Ureter (tissue), 1 donor: ENCODE data around the gene ERFE. TPM values are rescaled to one million over a fixed set of nuclear protein-coding genes. Genes with fewer than 3 reads are reported as not detected.

ENCODE experiments used
- DNase-seq: peaks from one replicate; pipeline ENCODE4 v3.0.0-alpha.2; 2020; ENCODE audit warnings: low spot score
- total RNA-seq: library from RNA; stranded (reverse); gene quantifications from one replicate; pipeline ENCODE4 v1.2.4, GENCODE V29; 2023
- donor health status: DM: yes; HTN: yes; CAD: no.

ERFE gene
- total RNA-seq, 1 donor from 2014 or later, result 1.8 TPM

DNA sequence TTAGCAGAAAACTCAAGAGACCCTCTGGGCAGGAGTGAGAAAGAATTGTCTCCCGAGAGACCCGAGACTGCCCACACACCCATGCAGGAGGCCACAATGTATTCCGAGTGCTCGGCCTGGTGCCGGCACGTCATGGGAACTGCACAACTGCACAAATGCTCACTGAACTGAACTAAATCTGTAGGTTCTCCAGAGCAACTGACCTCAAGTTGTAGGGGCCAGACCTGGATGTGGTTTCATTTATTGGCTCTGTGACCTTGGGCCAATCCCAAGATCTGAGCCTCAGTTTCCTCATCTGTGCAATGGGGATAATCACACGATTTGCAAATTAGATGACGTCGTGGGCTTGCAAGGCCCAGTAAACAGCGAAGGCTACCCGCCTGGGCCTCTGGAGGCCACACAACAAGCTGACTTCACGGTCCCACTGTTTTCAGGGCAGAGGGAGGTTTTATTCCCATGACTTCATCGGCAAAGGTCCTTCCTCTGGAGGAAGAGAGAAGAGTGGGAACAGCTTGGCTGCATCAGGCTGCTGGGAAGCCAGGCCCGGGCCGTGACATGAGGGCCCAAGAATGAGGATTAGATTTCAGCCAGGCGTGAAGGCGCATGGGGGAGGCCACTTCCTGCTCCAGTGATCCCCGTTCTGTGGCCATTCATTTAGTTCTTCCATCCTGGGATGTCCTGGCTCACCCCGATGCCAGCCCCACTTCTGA is 3.6 kb upstream of the ERFE start:
- DNase-seq, result no peak

DNA sequence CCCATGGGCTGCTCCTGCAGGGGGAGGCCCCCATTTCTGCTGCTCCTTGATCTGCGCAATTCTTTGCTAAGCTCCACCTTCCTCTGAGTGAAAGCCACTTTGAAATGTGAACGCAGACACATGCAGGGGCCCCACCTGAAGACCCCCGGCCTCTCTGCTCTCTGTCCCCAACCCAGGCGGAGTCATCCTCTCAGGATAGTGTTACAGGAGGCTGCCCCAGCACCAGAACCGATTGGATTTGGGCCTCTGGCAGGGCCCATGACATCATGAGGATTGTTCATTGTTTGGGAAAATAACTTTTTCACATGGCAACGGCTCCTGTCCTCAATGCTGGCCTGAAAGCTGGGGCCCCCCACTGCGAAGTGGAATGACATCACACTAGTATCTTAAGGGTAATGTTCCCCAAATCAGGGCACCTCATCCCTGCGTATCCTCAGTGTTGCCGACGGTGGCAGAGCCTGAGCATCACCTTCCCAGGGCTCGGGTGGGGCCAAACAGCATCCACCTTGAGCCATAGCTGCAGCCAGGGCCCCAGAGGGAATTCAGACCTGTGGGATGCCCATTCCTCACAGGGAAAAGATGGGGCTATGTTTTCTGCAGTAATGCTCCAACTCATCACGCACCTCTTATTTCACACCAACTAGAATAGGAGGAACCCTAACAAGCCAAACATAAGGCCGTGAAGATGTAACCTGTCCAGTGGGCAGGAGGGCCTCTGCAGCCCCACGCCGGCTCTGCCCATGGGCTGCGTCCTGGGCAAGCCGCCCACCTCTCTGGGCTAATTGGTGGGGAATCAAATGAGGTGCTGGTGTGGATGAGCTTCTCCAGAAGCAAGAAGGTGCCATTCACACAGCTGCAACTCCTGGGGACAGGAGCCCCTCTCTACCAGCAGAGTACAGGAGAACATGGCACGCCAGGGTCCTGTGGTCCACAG is 2.7 kb upstream of the ERFE start:
- no peak for DNase-seq

DNA sequence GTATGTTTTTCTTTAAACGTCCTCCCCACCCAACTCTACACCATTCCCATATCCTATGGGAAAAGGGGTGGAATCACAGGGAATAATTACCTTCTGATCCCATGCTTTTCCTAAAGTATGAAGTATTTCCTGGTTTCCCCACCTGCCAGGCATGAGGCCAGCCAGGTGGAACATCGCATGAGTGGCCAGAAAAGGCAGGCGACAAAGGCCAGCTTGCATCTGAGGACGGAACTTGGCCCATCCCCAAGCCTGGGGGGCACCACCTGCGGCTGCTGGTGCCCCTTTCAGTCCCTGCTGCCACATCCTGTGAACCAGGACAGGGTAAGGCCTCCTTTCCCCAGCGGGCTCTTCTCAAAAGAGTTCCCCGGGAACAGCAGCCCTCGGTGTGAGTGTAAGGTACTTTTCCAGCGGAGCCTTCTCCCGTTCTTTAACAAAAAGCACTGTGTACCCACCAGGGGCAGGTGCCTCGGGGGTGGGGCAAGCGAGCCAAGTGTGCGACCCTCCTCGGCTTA is 1.2 kb upstream of the ERFE start:
- DNase-seq, result no peak

DNA sequence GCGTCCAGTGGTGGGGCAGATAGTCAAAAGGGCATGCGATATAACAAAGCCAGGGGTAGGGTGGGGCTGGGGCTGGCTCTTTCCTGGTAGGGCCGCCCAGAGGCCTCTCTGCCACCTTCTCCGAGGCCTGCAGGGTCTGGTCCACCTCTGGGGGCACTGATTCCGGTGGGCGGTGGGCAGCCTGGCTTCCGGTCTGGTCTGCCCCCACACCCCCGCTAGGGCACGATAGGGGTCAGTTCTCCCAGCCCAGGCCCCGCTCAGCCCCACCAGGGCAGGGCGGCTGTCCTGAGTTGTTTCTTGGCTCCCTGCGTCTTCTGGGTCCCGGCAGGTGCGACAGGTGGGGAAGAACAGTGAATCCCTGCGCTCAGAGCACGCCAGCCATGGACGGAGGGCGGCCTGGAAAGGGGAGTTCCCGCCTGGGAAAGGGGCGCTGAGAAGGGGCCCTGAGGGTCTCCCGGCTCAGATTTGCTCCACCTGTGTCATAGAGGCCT is 707 bp upstream of the ERFE start:
- DNase-seq, result no peak

DNA sequence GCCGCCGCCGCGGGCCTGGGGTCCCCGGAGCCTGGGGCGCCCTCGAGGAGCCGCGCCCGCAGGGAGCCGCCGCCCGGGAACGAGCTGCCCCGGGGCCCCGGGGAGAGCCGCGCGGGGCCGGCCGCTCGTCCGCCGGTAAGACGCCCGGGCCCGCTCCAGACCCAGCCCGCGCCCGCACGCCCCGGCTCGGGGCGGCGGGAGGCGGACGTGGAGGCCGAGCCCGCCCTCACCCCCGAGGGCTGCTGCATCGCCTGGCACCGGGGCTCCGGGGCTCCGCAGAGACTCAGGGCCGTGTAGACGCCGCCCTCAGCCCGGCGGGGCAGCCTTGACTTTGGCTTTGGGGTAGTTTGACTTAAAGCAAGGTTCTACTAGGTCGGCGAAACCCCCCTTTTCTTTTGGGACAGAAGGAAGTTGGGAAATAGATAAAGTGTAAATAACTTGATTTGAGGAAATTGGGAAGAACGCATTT is 335 bp downstream of the ERFE start:
- DNase-seq, result no peak

DNA sequence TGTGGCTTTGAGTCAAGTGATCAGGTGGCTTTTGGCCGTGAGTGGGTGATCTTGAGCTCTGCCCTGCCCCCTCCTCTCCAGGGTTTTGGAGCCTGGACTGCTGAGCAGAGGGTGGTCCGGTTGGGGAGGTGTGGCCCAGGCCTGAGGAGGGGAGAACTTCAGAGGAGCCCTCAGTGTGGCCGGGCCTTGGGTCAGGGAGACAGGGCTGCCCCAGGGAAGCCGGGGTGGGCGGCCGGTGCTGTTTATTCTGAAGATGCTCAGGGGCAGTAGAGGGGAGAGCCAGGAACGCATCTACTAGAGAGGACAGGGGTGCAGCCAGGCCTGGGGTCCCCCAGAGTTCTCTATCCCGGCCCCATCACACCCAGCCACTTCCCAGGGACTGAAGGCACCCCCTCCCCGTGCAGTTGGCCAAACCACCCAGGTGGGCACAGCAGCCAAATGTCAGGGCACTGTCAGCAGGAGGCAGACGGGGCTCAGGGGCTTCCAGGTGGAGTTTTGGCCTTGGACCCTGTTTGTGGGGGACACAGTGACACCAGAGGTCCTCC is 963 bp downstream of the ERFE start:
- no peak for DNase-seq

DNA sequence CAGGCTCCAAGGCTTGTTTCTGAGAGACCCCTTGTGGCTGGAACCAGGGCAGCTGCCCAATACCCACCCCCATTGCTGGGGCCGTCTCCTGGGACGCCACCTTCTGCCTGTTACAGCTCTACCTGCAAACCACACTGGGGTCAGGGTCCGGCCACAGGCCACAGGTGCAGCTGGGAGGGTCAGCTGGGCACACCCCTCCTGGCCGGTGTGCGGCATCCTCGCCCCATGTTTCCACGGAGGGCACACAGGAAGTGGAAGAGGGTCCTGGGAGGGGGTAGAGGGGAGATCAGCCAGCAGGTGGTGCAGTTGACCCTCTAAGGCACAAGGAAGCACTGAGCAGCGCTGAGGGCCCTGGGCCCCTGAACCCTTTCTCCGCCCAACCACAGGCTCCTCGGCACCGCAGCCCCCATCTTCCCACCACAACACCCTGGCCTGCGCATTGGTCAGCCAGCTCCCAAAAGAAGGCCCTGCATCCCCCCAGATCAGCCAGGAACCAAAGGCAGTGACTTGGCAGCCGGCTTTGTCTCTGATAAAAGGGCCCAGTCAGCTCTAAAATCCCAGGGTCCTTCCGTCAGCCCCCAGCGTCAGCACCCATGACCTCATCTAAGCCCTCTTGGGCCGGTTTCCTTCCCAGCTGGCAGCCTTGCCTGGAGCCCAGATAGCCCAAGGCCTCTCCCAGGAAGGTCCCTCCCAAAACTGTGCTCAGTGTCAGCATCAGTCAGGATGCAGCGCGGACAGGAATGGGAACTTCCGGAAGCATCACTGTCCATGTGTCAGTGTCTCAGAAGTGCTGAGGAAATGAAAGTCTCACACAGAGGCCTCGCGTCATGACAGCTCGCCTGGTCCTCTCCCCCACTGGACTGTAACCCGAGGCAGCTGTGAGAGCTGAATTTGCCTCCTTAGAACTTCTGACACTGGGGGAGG is 1.7 kb downstream of the ERFE start:
- DNase-seq, result no peak

DNA sequence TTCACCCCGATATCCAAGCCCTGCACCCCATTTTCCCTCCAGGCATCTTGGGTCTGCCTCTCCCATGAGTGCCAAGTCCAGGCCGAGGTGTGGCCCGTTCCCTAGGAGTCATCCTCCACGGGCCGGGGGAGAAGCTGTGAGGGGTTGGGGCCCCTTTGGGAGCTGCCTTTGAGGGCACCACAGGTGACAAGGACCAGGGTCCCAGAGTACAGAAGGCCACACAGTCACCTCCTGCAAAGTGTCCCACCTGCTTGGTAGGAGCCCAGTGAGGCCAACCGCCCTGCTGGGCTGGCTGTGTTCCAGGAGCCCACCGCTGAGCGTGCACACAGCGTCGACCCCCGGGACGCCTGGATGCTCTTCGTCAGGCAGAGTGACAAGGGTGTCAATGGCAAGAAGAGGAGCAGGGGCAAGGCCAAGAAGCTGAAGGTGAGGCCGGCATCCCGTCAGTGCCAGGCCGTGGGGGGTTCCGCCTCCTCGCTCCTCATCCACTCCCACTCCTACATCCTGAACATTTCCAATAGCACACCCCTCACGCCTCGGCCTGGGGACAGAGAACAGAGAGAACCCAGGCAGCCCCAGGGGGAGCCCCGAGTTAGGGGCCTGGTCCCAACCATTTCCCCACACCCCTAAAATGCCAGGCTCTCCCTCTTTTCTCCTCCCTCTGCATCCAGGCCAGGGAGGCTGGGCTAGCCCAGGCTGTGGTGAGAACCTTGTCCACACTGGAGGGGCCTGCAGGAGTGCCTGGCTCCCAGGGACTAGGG is 2.7 kb downstream of the ERFE start:
- DNase-seq, result no peak

DNA sequence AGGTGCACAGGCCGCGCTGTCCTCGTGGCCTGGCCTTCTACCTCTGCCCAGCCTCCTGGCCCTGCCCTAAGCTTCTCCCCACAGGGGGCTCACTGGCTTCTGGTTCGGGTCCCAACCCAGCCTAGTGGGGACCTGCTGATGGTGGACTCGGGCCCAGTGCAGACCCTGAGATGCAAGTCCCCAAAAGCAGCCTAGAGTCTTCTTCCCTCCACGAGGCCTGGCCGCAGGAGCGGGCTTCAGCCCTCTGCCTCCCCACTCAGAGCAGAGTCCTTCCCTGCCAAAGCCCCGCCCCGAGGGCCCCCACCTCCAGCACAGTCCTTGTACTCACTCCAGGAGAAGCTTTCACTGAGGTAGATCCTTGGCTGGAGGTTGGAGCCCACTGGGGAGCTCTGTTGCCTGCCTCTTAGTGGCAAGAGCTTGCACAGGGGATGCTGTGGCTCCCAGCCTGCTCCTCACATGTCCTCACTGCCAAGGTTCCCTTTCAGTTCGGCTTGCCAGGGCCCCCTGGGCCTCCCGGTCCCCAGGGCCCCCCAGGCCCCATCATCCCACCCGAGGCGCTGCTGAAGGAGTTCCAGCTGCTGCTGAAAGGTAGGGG is 3.6 kb downstream of the ERFE start:
- DNase-seq, result no peak

DNA sequence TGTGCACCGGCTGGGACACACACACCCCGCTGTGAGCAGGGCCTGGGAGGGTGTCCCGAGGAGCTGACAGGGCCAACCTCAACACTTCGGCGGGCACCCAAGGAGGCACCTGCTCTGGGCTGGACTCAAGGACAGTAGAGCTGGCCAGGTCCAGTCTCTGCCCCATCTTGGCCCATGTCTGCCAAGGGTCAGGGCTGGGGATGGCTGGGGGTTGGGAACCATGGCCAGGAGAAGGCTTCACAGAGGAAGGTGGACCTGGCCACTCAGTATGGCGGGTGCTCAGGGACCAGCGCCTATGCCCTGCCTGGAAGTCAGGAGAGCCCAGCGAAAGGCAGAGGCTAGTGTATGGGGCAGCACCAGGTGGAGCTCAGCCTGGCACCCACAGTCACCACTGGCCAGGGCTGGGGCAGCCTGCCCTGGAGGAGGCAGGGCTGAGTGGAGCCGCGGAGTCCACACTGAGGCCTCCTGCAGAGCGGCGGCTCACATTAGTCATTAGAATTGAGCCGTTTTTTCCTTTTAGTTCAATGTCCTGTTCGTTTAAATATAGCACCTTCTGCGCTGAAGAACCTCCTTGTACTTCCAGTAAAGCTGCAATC is 4.2 kb downstream of the ERFE start:
- no peak for DNase-seq

DNA sequence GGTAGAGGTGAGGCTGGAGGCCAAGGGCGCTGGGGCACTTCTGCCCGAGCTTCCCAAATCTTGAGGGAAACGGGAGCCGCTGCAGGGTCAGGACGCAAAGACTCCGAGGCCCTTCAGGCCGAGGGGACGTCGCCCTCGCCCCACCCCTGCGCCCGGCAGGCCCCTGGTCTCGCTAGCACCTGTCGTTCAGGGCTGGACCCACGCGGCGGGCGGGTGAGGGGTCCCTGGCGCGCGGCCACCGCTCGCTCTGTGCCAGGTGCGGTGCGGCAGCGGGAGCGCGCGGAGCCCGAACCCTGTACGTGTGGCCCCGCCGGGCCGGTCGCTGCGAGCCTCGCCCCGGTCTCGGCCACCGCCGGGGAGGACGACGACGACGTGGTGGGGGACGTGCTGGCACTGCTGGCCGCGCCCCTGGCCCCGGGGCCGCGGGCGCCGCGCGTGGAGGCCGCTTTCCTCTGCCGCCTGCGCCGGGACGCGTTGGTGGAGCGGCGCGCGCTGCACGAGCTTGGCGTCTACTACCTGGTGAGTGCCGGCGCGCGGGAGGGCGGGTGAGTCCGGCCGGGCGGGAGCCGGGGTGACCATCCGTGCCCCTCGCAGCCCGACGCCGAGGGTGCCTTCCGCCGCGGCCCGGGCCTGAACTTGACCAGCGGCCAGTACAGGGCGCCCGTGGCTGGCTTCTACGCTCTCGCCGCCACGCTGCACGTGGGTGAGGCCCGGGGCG is 4.9 kb downstream of the ERFE start:
- DNase-seq, result no peak

DNA sequence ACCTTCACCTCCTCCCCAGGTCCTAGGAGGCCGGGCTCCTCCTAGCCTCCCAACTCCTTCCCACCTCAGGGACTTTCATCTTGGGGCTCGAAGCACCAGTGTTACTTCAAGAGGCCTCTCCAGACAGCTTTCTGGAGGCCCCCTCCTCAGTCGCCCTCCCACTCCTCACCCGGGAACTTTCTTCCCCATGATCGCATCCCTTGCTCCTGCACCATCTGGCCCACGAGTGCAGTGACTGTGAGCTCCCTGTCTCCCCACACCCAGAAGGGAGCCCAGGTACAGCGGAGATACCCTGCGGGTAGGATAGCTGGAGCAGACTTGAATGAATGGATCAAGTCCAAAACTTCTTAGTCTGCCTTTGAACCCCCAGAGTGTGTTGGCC is 6.1 kb downstream of the ERFE start:
- DNase-seq, result no peak

DNA sequence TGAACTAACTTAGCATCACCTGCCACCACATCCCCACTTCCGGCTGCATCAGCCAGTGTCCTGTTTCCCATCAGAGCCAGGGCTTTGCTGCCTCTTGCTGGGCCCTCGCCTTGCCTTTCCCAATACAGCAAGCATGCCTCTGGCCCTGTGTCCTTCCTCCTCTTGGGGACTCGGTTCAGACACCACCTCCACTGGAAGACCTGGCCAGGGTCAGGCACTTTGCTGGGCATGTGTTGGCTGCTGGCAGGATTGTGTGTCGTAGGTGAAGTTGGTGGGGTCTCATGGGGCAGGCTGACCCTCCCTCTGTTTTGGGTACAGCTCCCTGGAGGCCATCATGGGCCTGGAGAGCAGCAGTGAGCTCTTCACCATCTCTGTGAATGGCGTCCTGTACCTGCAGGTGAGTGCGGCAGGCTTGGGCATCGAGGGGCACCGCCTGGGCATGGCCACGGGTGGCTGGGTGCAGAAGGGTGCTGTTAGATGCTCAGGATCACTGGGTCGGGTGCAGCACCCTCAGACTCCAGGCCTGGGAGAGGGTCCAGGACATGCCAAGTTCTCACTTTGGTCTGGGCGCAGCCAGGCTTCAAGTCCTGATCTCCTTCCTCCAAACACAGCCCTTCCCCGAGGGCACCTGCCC is 6.6 kb downstream of the ERFE start:
- DNase-seq, result no peak

DNA sequence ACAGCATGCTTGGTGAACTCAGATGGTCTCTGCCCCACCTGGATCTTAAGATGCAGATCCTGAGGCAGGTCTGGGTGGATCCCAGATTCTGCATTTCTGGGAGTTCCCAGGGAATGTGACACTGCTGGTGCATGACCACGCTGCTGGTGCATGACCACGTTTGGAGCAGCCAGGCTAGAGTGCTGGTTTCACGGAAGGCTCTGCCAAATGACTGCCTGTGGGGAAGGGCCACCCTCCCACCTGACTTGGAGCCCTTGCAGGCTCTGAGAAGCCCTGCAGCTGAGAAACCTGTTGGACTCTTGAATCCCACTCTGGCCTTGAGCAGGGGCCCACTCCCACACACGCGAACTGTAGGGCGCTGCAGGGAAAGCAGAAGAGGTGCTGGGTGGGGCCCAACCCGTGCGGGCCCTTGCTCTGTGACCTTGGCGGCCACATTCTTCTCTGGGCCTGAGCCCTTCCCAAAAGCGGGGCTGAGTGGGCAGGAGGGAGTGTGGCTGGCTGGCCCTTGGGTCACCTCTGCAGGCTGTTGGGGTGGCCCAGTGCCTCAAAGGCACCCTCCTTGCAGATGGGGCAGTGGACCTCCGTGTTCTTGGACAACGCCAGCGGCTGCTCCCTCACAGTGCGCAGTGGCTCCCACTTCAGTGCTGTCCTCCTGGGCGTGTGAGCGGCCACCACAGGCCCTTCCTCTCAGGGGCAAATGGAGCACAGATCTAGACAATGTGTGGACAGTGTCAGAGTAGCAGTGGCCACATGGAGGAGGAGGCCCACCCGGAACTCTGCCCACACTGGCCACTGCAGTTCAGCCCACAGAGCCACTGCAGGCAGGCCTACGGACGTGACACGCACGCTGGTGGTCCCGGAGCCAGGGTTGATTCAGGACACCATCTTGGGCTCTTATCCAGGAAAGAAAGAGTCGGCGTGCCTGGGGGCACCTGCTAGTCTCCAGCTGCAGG is 7.9 kb downstream of the ERFE start:
- DNase-seq, result no peak

DNA sequence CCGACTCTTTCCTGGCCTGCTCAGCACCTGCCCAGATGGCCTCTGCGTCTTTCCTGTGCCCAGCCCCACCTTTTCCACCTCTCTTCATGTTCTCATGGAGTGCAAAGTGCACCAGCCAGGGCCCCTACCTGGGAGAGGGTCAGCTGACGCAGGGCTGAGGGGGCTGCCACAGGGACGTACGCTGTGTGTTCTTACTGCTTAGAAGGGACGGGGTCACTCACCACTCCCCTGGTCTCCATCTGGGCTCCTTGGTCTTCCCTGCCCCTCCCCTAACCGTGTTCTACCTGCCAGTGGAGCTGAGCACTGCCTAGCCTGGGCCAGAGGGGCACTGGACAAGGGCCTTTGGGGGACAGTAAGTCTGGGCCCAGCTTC is 8.6 kb downstream of the ERFE start:
- no peak for DNase-seq

DNA sequence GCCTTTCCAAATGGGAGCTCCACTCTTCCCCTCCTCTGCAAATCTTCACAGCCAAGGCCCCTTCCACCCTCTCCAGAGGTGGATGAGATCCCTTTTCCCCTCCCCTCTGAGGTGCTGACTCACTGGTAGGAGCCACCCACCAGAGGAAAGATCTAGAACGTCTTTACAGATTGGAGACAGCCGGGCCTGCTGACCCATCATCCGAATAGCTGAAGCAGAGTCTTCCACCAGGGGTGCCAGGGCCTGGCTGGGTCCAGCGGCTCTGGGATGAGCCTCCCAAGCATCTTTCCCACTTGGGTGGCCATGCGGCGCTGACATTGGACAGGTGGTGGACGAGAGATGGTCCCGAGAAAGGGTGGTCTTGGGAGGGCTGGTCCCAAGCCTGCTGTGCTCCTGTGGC is 9.0 kb downstream of the ERFE start:
- peak; percentile 47 for DNase-seq
